ENCODE data around the gene KLF8.

The KLF8 gene

GRCh38 chrX:56268888-56269287, 36.7 kb downstream of the KLF8 start:
- FAIRE-seq (no peak), DNase-seq (ENCODE audit: insufficient read length, low spot score) (no peak)
- TF ChIP-seq POLR2A (IDR thresholded peaks at IDR 0.05; ENCODE audit: low read depth, low read length), result no peak

- no peak for TF ChIP-seq POLR2A (IDR thresholded peaks at IDR 0.05; ENCODE audit: low read depth, low read length)
- FAIRE-seq (no peak), DNase-seq (ENCODE audit: insufficient read length, low spot score) (no peak)
These were observed 46.5 kb downstream of the KLF8 start for GRCh38 chrX:56278692-56279091.

- DNase-seq (ENCODE audit: insufficient read length, low spot score) (no peak), FAIRE-seq (no peak)
- TF ChIP-seq POLR2A (IDR thresholded peaks at IDR 0.05; ENCODE audit: low read depth, low read length), result no peak
These were observed 47.7 kb downstream of the KLF8 start for GRCh38 chrX:56279863-56280262.

- TF ChIP-seq POLR2A (IDR thresholded peaks at IDR 0.05; ENCODE audit: low read depth, low read length), result no peak
- FAIRE-seq (no peak), DNase-seq (ENCODE audit: insufficient read length, low spot score) (no peak)
These were observed 49.6 kb downstream of the KLF8 start for GRCh38 chrX:56281789-56282188.

GRCh38 chrX:56284269-56284668, 52.1 kb downstream of the KLF8 start:
- FAIRE-seq, result no peak
- no peak for TF ChIP-seq POLR2A (IDR thresholded peaks at IDR 0.05; ENCODE audit: low read depth, low read length)
- no peak for DNase-seq (ENCODE audit: insufficient read length, low spot score)

GRCh38 chrX:56288608-56289007, 56.5 kb downstream of the KLF8 start:
- no peak for FAIRE-seq
- no peak for TF ChIP-seq POLR2A (IDR thresholded peaks at IDR 0.05; ENCODE audit: low read depth, low read length)
- DNase-seq (ENCODE audit: insufficient read length, low spot score), result no peak

- no peak for TF ChIP-seq POLR2A (IDR thresholded peaks at IDR 0.05; ENCODE audit: low read depth, low read length)
- DNase-seq (ENCODE audit: insufficient read length, low spot score), result no peak
- no peak for FAIRE-seq
These were observed 57.3 kb downstream of the KLF8 start for GRCh38 chrX:56289449-56289848.

- FAIRE-seq (no peak), DNase-seq (ENCODE audit: insufficient read length, low spot score) (no peak)
- TF ChIP-seq POLR2A (IDR thresholded peaks at IDR 0.05; ENCODE audit: low read depth, low read length), result no peak
These were observed 76.6 kb downstream of the KLF8 start for GRCh38 chrX:56308726-56309125.

GRCh38 chrX:56309881-56310280, 77.7 kb downstream of the KLF8 start:
- TF ChIP-seq POLR2A (IDR thresholded peaks at IDR 0.05; ENCODE audit: low read depth, low read length), result no peak
- FAIRE-seq, result no peak
- no peak for DNase-seq (ENCODE audit: insufficient read length, low spot score)

- TF ChIP-seq POLR2A (IDR thresholded peaks at IDR 0.05; ENCODE audit: low read depth, low read length), result no peak
- FAIRE-seq (no peak), DNase-seq (ENCODE audit: insufficient read length, low spot score) (no peak)
These were observed 78.4 kb downstream of the KLF8 start for GRCh38 chrX:56310581-56310980.

GRCh38 chrX:56313308-56313707, 81.2 kb downstream of the KLF8 start:
- no peak for TF ChIP-seq POLR2A (IDR thresholded peaks at IDR 0.05; ENCODE audit: low read depth, low read length)
- FAIRE-seq (no peak), DNase-seq (ENCODE audit: insufficient read length, low spot score) (no peak)

GRCh38 chrX:56314334-56314733, 82.2 kb downstream of the KLF8 start:
- DNase-seq (ENCODE audit: insufficient read length, low spot score) (no peak), FAIRE-seq (no peak)
- TF ChIP-seq POLR2A (IDR thresholded peaks at IDR 0.05; ENCODE audit: low read depth, low read length), result no peak

GRCh38 chrX:56318076-56318475, 85.9 kb downstream of the KLF8 start:
- no peak for TF ChIP-seq POLR2A (IDR thresholded peaks at IDR 0.05; ENCODE audit: low read depth, low read length)
- DNase-seq (ENCODE audit: insufficient read length, low spot score) (no peak), FAIRE-seq (no peak)

GRCh38 chrX:56319165-56319564, 87.0 kb downstream of the KLF8 start:
- no peak for TF ChIP-seq POLR2A (IDR thresholded peaks at IDR 0.05; ENCODE audit: low read depth, low read length)

More at GRCh38 chrX:56319165-56319564, 87.0 kb downstream of the KLF8 start:
- no peak for FAIRE-seq
- no peak for DNase-seq (ENCODE audit: insufficient read length, low spot score)

Data from H54 (cell line).